ENCODE measurements around the gene DLGAP4. TPM values are rescaled to one million over a fixed set of nuclear protein-coding genes. Genes with fewer than 3 reads are reported as not detected.

The DLGAP4 gene
- polyA plus RNA-seq, 4 donors: 45.2 to 78.3 (median 64.8) TPM

GRCh38 chr20:36440370-36441026, 134.4 kb downstream of the DLGAP4 start:
- no peak for DNase-seq (ENCODE audit: low read depth in 4 of 4, low spot score in 2 of 4)

GRCh38 chr20:36441027-36441414, 134.9 kb downstream of the DLGAP4 start:
- DNase-seq (ENCODE audit: low read depth in 4 of 4, low spot score in 2 of 4): no peak

- no peak for DNase-seq (ENCODE audit: low read depth in 4 of 4, low spot score in 2 of 4)
Measured at GRCh38 chr20:36441416-36441815, 135.3 kb downstream of the DLGAP4 start.

- no peak for DNase-seq (ENCODE audit: low read depth in 4 of 4, low spot score in 2 of 4)
Measured at GRCh38 chr20:36445847-36446246, 139.7 kb downstream of the DLGAP4 start.

GRCh38 chr20:36446557-36446956, 140.4 kb downstream of the DLGAP4 start:
- DNase-seq (ENCODE audit: low read depth in 4 of 4, low spot score in 2 of 4): no peak

GRCh38 chr20:36447101-36447500, 141.0 kb downstream of the DLGAP4 start:
- DNase-seq (ENCODE audit: low read depth in 4 of 4, low spot score in 2 of 4): no peak

- DNase-seq (ENCODE audit: low read depth in 4 of 4, low spot score in 2 of 4): no peak
Measured at GRCh38 chr20:36449663-36450062, 143.5 kb downstream of the DLGAP4 start.

- DNase-seq (ENCODE audit: low read depth in 4 of 4, low spot score in 2 of 4): no peak
Measured at GRCh38 chr20:36454332-36454697, 148.2 kb downstream of the DLGAP4 start.

GRCh38 chr20:36454698-36455427, 148.7 kb downstream of the DLGAP4 start:
- DNase-seq (ENCODE audit: low read depth in 4 of 4, low spot score in 2 of 4): no peak

- no peak for DNase-seq (ENCODE audit: low read depth in 4 of 4, low spot score in 2 of 4)
Measured at GRCh38 chr20:36455972-36456625, 150.0 kb downstream of the DLGAP4 start.

GRCh38 chr20:36460648-36461599, 154.8 kb downstream of the DLGAP4 start:
- DNase-seq (ENCODE audit: low read depth in 4 of 4, low spot score in 2 of 4): peak; percentile 82 to 90 (median 88)

- DNase-seq (ENCODE audit: low read depth in 4 of 4, low spot score in 2 of 4): no peak
Measured at GRCh38 chr20:36461600-36462439, 155.7 kb downstream of the DLGAP4 start.

GRCh38 chr20:36462440-36463211, 156.5 kb downstream of the DLGAP4 start:
- DNase-seq (ENCODE audit: low read depth in 4 of 4, low spot score in 2 of 4): no peak

GRCh38 chr20:36463212-36464061, 157.3 kb downstream of the DLGAP4 start:
- no peak for DNase-seq (ENCODE audit: low read depth in 4 of 4, low spot score in 2 of 4)

- DNase-seq (ENCODE audit: low read depth in 4 of 4, low spot score in 2 of 4): no peak
Measured at GRCh38 chr20:36465109-36466080, 159.3 kb downstream of the DLGAP4 start.

- DNase-seq (ENCODE audit: low read depth in 4 of 4, low spot score in 2 of 4): no peak
Measured at GRCh38 chr20:36466089-36466488, 159.9 kb downstream of the DLGAP4 start.

All from left renal cortex interstitium (tissue), 4 donors.